Measurements from ENCODE around the gene ENDOU. TPM values are rescaled to one million over a fixed set of nuclear protein-coding genes. Genes with fewer than 3 reads are reported as not detected.

ENDOU gene
- total RNA-seq, 1 experiment from 2014 or later = not detected

DNA sequence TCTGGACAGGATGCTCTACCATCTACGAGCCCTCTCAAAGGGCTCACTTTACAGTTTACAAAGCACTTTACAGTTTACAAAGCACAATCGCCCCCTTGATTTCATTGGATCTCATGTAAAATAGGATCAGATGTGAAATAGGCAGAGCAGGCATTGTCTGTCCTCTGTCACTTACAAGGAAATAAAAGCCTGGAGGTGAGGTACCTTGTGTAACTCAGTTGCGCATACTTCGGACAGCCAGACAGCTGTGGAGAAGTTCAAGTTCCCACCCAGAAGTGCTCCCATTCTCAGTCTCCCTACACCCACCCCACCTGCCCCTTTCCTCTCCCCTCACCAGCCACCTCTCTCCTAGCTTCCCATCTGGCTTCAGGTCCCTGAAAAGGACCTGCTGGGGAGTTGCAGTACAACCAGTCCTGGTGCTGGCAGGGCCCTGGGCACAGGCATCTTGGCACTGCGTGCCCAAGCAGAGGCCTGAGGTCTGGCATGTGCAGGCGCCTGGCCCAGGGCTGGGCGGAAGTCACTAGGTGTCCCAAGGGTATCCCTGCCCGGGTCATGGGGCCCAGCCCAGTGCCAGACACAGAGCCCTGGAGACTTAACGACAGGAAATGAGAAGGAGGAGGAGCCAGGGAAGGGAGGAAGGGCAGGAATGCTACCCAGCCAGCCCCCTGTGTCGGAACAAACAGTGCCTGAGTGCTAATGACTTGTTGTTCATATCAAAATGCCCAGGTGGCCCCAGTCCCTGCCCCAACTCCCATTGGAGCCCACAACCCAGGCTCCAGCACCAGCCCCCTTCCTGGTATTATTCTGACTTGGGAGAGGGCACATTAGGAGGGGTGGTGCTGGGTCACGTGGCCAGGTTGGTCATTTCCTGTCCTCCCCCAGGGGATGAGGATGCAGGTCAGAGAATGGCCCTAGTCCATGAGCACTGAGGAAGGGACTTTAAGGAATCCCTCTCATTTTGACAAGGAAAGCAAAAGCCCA lies 28.0 kb upstream of the ENDOU start:
- ATAC-seq = peak; percentile 73
- Histone ChIP-seq H3K27me3 (ENCODE audit: insufficient read depth, low read length) (no peaks in the 10 kb centered on the region), H3K9me3 (ENCODE audit: control insufficient read depth in 1 of 2, insufficient read depth in 1 of 2, low read depth in 1 of 2, low read length in 2 of 2) (no peaks in the 10 kb centered on the region), H3K9me2 (ENCODE audit: insufficient read depth) (no peaks in the 10 kb centered on the region), H3K79me2 (ENCODE audit: insufficient read depth, low read length) (no peaks in the 10 kb centered on the region), H4K20me1 (ENCODE audit: insufficient read depth) (no peaks in the 10 kb centered on the region), H2AFZ (ENCODE audit: low read depth, low read length, poor library complexity, severe bottlenecking) (peak overlapping the region; percentile 93), H3K4me1 (ENCODE audit: control insufficient read depth in 1 of 2, insufficient read depth in 2 of 2, low read length in 2 of 2) (peaks cover 34 to 48% of the 10 kb centered on the region in 2 experiments), H3K9ac (ENCODE audit: low read length) (peak overlapping the region; percentile 40), H3K27ac (ENCODE audit: low read depth, low read length) (peak overlapping the region; percentile 63), H3K4me2 (ENCODE audit: low read length) (peak overlapping the region; percentile 85), H3K36me3 (ENCODE audit: control insufficient read depth in 1 of 2, insufficient read depth in 2 of 2, low read length in 2 of 2) (no peaks in the 10 kb centered on the region), H3K4me3 (replicated peaks in 1 of 2; ENCODE audit: low read depth in 1 of 2, low read length in 2 of 2) (peak overlapping the region; percentile 34 to 54)
- DNase-seq (ENCODE audit: low read depth, low spot score) = no peak
- intact Hi-C loops (cut with micrococcal nuclease) = no loop called here
- BruUV-seq (replicated peaks) = TSS peak; percentile 66
- ChIA-PET CTCF (interaction anchor here (3.5 to 9.1 kb wide), 2 partner anchors 11 to 13 kb away, joined by 25 to 75 read pairs; no protein-coding TSS in a partner anchor), RAD21 (ENCODE audit: low non-redundant PET in 1 of 2, low total read pairs in 2 of 2, uncharacterized antibody in 2 of 2, unreplicated experiment in 2 of 2) (interaction anchor here in 1 of 2 experiments (1.4 kb wide), 1 partner anchor 23 kb away, joined by 3 read pairs; no protein-coding TSS in a partner anchor), POLR2A (interaction anchor here (1.4 kb wide), 1 partner anchor 14 kb away, joined by 3 read pairs; no protein-coding TSS in a partner anchor)
- TF ChIP-seq, protein P1, sequence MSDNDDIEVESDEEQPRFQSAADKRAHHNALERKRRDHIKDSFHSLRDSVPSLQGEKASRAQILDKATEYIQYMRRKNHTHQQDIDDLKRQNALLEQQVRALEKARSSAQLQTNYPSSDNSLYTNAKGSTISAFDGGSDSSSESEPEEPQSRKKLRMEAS (IDR thresholded peaks at IDR 0.05) = peak; percentile 72; the same call in 1 of the 2 replicates
- TF ChIP-seq POLR2AphosphoS5 (IDR thresholded peaks at IDR 0.05; ENCODE audit: low read depth, low read length) (peak; percentile 49), POLR2A (IDR thresholded peaks at IDR 0.05; ENCODE audit: borderline replicate concordance, extremely low read depth, insufficient read depth, insufficient read length) (no peak)

DNA sequence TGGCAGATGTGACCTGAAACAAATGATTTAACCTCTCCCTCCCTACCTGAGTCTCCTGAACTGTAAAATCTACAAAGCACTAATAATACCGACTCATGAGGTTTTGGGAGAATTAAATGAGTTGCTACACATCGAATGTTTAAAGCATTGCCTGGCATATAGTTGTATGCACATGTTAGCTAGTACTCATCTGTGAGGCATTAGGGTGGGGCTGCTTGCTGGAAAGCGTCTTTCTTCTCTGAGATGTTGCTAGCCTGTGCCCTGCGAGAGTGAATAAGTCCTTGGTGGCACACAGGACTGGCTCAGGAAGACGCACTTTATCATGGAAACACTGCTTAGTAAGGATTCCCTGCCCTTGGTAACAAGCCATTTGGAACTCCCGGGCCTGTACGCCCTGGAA lies 27.3 kb upstream of the ENDOU start:
- Histone ChIP-seq H3K36me3 (ENCODE audit: control insufficient read depth in 1 of 2, insufficient read depth in 2 of 2, low read length in 2 of 2) (no peaks in the 10 kb centered on the region), H3K9ac (ENCODE audit: low read length) (peak overlapping the region; percentile 40), H3K27me3 (ENCODE audit: insufficient read depth, low read length) (no peaks in the 10 kb centered on the region), H3K27ac (ENCODE audit: low read depth, low read length) (no peak overlapping the region), H3K4me2 (ENCODE audit: low read length) (peak overlapping the region; percentile 85), H3K79me2 (ENCODE audit: insufficient read depth, low read length) (no peaks in the 10 kb centered on the region), H2AFZ (ENCODE audit: low read depth, low read length, poor library complexity, severe bottlenecking) (no peak overlapping the region), H3K4me3 (replicated peaks in 1 of 2; ENCODE audit: low read depth in 1 of 2, low read length in 2 of 2) (no peak overlapping the region), H3K9me3 (ENCODE audit: control insufficient read depth in 1 of 2, insufficient read depth in 1 of 2, low read depth in 1 of 2, low read length in 2 of 2) (no peaks in the 10 kb centered on the region), H3K4me1 (ENCODE audit: control insufficient read depth in 1 of 2, insufficient read depth in 2 of 2, low read length in 2 of 2) (peaks cover 32 to 42% of the 10 kb centered on the region in 2 experiments), H3K9me2 (ENCODE audit: insufficient read depth) (no peaks in the 10 kb centered on the region), H4K20me1 (ENCODE audit: insufficient read depth) (no peaks in the 10 kb centered on the region)
- CTCF ChIA-PET = interaction anchor here (3.5 to 9.1 kb wide), 2 partner anchors 10 to 14 kb away, joined by 25 to 75 read pairs; no protein-coding TSS in a partner anchor
- RAD21 ChIA-PET (ENCODE audit: low non-redundant PET in 1 of 2, low total read pairs in 2 of 2, uncharacterized antibody in 2 of 2, unreplicated experiment in 2 of 2) = no interaction called here
- TF ChIP-seq EZH2phosphoT487 (IDR thresholded peaks at IDR 0.05; ENCODE audit: borderline replicate concordance) (no peak), CBX3 (IDR thresholded peaks at IDR 0.05; ENCODE audit: low read depth) (no peak), EGR1 (IDR thresholded peaks at IDR 0.05; ENCODE audit: low read depth) (no peak), CEBPB (IDR thresholded peaks at IDR 0.05; ENCODE audit: low read depth) (no peak), ZFX (IDR thresholded peaks at IDR 0.05) (no peak)
- TF ChIP-seq, protein P1 (IDR thresholded peaks at IDR 0.05) = no peak
- intact Hi-C loops (cut with micrococcal nuclease) = no loop called here
- POLR2A ChIA-PET = no interaction called here
- ATAC-seq = no peak
- no peak for DNase-seq (ENCODE audit: low read depth, low spot score)
- no TSS peak for BruUV-seq (replicated peaks)
